ENCODE data around the gene MRPL39. TPM values are rescaled to one million over a fixed set of nuclear protein-coding genes. Genes with fewer than 3 reads are reported as not detected.
A peak's percentile ranks its signal among the peaks of the same experiment; 100 is the strongest.

Gene MRPL39
- polyA plus RNA-seq, 1 of the 3 experiments (the other 2 are of a cell fraction) = 26.9 TPM

DNA sequence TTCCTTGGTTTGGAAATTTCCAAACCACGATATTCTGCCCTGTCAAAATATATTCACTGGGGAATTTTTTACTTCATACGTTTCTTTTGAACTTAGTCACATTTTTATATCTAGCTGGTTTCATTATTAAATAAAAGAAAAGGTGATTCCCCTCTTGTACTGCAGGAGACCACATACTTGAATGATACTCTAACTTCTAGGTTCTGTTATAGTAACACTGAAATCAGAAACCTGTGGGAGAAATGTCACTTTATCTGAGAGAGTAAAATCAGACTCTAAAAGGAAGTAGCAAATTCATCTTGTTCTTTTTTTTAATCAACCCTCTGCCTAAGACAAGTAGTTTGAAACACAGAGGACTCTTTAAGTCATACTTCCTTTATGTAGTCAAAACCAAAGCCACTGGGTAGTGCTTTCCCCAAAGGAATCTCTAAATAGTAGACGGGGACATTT is 34.4 kb downstream of the MRPL39 start:
- no peak overlapping the region for H2AFZ ChIP-seq (ENCODE audit: low read depth)
- H4K20me1 ChIP-seq (ENCODE audit: insufficient read depth) = no peaks in the 10 kb centered on the region
- H3K4me3 ChIP-seq (ENCODE audit: low read depth in 2 of 2, low read length in 1 of 2) = no peak overlapping the region
- no peaks in the 10 kb centered on the region for H3K79me2 ChIP-seq (ENCODE audit: insufficient read depth)
- peak overlapping the region; percentile 28; the same call in 1 of the 2 replicates for H3K9ac ChIP-seq
- POLR2A ChIA-PET = no interaction called here
- CTCF ChIA-PET = no interaction called here
- 35% methylated on average over 3 of the region's 3 CpGs for WGBS (ENCODE audit: low lambda C conversion rate)
- TF ChIP-seq CHD2 (IDR thresholded peaks at IDR 0.05; ENCODE audit: low read length, partially characterized antibody) = no peak
- TF ChIP-seq, protein P1, sequence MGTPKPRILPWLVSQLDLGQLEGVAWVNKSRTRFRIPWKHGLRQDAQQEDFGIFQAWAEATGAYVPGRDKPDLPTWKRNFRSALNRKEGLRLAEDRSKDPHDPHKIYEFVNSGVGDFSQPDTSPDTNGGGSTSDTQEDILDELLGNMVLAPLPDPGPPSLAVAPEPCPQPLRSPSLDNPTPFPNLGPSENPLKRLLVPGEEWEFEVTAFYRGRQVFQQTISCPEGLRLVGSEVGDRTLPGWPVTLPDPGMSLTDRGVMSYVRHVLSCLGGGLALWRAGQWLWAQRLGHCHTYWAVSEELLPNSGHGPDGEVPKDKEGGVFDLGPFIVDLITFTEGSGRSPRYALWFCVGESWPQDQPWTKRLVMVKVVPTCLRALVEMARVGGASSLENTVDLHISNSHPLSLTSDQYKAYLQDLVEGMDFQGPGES (IDR thresholded peaks at IDR 0.05; ENCODE audit: low read depth, low read length) = no peak
- TF ChIP-seq, protein P2, sequence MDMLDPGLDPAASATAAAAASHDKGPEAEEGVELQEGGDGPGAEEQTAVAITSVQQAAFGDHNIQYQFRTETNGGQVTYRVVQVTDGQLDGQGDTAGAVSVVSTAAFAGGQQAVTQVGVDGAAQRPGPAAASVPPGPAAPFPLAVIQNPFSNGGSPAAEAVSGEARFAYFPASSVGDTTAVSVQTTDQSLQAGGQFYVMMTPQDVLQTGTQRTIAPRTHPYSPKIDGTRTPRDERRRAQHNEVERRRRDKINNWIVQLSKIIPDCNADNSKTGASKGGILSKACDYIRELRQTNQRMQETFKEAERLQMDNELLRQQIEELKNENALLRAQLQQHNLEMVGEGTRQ (IDR thresholded peaks at IDR 0.05; ENCODE audit: borderline replicate concordance, low read depth, low read length) = no peak
- TF ChIP-seq TCF12 (IDR thresholded peaks at IDR 0.05) = no peak
- TF ChIP-seq, protein P3, sequence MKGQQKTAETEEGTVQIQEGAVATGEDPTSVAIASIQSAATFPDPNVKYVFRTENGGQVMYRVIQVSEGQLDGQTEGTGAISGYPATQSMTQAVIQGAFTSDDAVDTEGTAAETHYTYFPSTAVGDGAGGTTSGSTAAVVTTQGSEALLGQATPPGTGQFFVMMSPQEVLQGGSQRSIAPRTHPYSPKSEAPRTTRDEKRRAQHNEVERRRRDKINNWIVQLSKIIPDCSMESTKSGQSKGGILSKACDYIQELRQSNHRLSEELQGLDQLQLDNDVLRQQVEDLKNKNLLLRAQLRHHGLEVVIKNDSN (IDR thresholded peaks at IDR 0.05; ENCODE audit: borderline replicate concordance, low read depth) = no peak
- no peak for TF ChIP-seq SIN3A (IDR thresholded peaks at IDR 0.05; ENCODE audit: borderline replicate concordance, low read depth, low read length)
- TF ChIP-seq FOXM1 (IDR thresholded peaks at IDR 0.05; ENCODE audit: low read depth) = no peak
- TF ChIP-seq POLR2AphosphoS5 (IDR thresholded peaks at IDR 0.05; ENCODE audit: low read depth, low read length) = no peak
- no peak for TF ChIP-seq GATA2 (CRISPR knock-in tag; IDR thresholded peaks at IDR 0.05)
- TF ChIP-seq SMC3 (IDR thresholded peaks at IDR 0.05; ENCODE audit: low read depth, low read length) = no peak
- TF ChIP-seq ELF1 (IDR thresholded peaks at IDR 0.05) = no peak
- TF ChIP-seq NFIC (IDR thresholded peaks at IDR 0.05; ENCODE audit: borderline replicate concordance) = no peak
- TF ChIP-seq YY1 (IDR thresholded peaks at IDR 0.05; ENCODE audit: low read depth) = no peak
- TF ChIP-seq, protein P4, sequence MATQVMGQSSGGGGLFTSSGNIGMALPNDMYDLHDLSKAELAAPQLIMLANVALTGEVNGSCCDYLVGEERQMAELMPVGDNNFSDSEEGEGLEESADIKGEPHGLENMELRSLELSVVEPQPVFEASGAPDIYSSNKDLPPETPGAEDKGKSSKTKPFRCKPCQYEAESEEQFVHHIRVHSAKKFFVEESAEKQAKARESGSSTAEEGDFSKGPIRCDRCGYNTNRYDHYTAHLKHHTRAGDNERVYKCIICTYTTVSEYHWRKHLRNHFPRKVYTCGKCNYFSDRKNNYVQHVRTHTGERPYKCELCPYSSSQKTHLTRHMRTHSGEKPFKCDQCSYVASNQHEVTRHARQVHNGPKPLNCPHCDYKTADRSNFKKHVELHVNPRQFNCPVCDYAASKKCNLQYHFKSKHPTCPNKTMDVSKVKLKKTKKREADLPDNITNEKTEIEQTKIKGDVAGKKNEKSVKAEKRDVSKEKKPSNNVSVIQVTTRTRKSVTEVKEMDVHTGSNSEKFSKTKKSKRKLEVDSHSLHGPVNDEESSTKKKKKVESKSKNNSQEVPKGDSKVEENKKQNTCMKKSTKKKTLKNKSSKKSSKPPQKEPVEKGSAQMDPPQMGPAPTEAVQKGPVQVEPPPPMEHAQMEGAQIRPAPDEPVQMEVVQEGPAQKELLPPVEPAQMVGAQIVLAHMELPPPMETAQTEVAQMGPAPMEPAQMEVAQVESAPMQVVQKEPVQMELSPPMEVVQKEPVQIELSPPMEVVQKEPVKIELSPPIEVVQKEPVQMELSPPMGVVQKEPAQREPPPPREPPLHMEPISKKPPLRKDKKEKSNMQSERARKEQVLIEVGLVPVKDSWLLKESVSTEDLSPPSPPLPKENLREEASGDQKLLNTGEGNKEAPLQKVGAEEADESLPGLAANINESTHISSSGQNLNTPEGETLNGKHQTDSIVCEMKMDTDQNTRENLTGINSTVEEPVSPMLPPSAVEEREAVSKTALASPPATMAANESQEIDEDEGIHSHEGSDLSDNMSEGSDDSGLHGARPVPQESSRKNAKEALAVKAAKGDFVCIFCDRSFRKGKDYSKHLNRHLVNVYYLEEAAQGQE (IDR thresholded peaks at IDR 0.05; ENCODE audit: low read depth, low read length) = no peak
- no peaks in the 10 kb centered on the region for H3K9me3 ChIP-seq
- peaks cover 0 to 29% of the 10 kb centered on the region in 2 experiments; a peak in 3 of 4 replicates for H3K4me1 ChIP-seq (ENCODE audit: control insufficient read depth in 1 of 2, insufficient read depth in 2 of 2, low read depth in 1 of 2, low read length in 1 of 2)
- peak overlapping the region in 1 of 2 experiments; percentile 91; a peak in 3 of 4 replicates for H3K27ac ChIP-seq (ENCODE audit: low read depth in 2 of 2, low read length in 1 of 2)
- H3K27me3 ChIP-seq (ENCODE audit: insufficient read depth) = no peaks in the 10 kb centered on the region
- H3F3A ChIP-seq (replicated peaks; ENCODE audit: insufficient read depth) = peaks cover 26% of the 10 kb centered on the region
- DNase-seq = no peak
- H3K4me2 ChIP-seq = peak overlapping the region; percentile 49; the same call in 1 of the 2 replicates
- no peaks in the 10 kb centered on the region for H3K9me2 ChIP-seq
- H3K36me3 ChIP-seq (replicated peaks in 1 of 2; ENCODE audit: control insufficient read depth in 1 of 2, insufficient read depth in 2 of 2, low read length in 1 of 2) = peaks cover 0 to 5% of the 10 kb centered on the region in 2 experiments
